GM21447 (cell line): ENCODE results near the gene RBM34.
"Not testable (repeated sequence)": the region's sequence is repeated elsewhere in the genome, so short reads cannot be mapped to it uniquely, and the experiment has no call there.

Experiments used
- ATAC-seq: cut with Tn5 transposase; IDR thresholded peaks from one replicate; pipeline ENCODE4 v1.9.1; 2021; ENCODE audit not compliant: unreplicated experiment

Gene RBM34

GRCh38 chr1:235093013-235093695 is 67.9 kb downstream of the RBM34 start:
- ATAC-seq: no peak

- ATAC-seq: not testable (repeated sequence)
Measured at GRCh38 chr1:235092415-235092814, 68.6 kb downstream of the RBM34 start.

GRCh38 chr1:235092045-235092406 is 69.0 kb downstream of the RBM34 start:
- not testable (repeated sequence) for ATAC-seq

GRCh38 chr1:235091319-235092044 is 69.6 kb downstream of the RBM34 start:
- ATAC-seq: not testable (repeated sequence)

GRCh38 chr1:235090406-235091069 is 70.5 kb downstream of the RBM34 start:
- ATAC-seq: no peak

GRCh38 chr1:235088907-235089306 is 72.1 kb downstream of the RBM34 start:
- no peak for ATAC-seq

GRCh38 chr1:235088430-235088829 is 72.6 kb downstream of the RBM34 start:
- ATAC-seq: no peak

GRCh38 chr1:235087906-235088305 is 73.1 kb downstream of the RBM34 start:
- no peak for ATAC-seq

GRCh38 chr1:235085411-235086117 is 75.5 kb downstream of the RBM34 start:
- not testable (repeated sequence) for ATAC-seq
